Activated CD4-positive, CD25-positive, alpha-beta regulatory T cell treated with anti-CD3 and anti-CD28 coated beads, Interleukin-2, amount 50 U/mL, for 72 hours (primary cell): ENCODE data around the gene HCFC1.

Source experiments
- DNase-seq: peaks from one replicate; pipeline ENCODE4 v3.0.0; 2021

The HCFC1 gene

DNA sequence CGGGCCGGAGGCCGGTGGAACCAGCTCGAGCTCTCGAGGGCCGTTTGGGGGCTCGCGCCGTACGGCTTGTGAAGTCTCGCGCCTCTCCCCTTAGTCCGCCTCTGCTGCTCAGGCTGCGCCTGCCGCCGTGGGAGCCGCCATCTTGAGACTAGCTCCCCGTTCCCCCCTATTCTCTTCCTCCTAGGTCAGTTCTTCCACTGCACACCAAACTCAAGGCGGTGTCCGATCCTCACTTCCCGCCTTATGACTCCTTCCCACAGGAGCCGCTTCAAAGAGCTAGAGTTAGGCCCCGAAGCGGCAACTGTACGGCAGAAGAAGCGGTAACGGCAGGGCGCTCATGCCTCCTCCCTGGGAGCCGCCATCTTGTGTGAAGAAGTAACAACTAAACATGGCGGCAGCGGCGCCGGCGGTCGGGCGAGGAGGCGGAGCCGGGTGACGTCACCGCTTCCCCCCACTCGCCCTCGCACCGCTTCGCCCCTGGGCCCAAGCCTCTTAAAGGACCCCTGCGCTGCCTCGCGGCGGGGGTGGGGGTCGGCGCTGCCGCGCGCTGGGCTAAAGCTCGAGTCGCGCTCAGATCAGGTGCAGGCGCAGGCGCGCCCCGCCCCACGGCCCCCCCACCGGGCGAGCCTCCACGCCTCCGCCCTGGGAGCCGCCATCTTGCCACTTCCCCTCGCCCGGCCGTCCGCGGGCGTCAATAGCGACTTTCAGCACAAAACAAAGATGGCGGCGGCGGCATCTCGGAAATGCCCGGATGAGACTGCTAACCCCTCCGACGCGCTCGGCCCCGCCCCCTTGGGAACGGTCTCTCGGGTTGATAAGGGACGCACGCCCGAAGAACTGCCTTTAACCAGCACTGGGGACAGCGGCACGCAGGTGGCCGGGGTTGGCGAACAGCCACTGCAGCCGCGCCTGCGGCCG is at the start of gene HCFC1:
HCFC1 (minus strand) TSS at position 369 of the 918 bp plus-strand sequence. CDS start 978 bp downstream, outside the sequence.
- peak; percentile 92 for DNase-seq

DNA sequence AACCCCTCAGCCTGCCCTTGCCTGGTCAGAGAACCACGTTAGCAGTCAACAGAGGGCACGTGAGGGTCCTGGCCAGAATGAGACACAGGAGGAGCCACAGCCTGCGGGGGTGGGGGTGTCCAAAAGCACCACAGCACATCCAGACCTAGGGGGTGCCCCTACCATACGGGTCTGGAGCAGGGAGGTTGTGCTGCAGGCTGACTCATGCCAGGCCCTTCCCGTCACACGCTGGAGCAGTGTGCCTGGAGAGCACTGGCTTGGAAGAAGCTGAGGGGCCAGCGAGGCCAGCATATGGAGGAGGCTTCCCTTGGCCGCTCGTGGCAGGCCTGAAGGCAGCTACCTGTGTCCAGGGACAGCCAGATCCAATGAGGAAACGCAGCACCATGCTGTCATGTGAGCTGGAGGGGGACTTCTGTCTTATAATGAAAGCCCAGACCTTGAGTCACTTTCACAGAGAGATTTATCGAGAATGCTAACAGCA is 49.6 kb upstream of the HCFC1 start:
- DNase-seq: no peak

DNA sequence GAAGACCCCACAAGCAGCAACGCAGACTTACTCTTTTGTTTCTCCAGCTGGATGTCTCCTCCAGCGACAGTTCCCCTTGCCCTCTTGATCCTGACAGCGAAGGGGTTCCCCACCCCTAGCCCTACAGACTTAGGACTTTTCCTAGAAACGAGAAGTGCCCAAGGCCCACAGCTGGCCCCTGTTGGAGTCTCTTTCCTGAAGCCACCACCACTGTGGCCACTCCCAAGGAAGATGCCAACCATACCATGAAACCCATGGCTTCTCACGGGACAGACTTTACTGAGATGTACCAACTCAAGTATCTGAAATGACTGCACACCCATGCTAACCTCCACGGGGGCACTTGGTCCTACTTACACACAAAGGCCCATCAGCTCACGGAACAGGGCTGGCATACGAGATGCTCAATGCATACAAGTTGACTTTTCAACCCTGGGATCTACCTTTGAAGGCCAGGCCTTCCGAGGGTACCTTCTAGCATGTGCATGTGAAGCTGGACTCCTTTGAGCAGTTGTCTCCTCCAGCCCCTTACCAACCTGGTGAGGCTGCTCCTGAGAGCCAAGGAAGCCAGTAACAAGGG is 49.0 kb upstream of the HCFC1 start:
- no peak for DNase-seq

DNA sequence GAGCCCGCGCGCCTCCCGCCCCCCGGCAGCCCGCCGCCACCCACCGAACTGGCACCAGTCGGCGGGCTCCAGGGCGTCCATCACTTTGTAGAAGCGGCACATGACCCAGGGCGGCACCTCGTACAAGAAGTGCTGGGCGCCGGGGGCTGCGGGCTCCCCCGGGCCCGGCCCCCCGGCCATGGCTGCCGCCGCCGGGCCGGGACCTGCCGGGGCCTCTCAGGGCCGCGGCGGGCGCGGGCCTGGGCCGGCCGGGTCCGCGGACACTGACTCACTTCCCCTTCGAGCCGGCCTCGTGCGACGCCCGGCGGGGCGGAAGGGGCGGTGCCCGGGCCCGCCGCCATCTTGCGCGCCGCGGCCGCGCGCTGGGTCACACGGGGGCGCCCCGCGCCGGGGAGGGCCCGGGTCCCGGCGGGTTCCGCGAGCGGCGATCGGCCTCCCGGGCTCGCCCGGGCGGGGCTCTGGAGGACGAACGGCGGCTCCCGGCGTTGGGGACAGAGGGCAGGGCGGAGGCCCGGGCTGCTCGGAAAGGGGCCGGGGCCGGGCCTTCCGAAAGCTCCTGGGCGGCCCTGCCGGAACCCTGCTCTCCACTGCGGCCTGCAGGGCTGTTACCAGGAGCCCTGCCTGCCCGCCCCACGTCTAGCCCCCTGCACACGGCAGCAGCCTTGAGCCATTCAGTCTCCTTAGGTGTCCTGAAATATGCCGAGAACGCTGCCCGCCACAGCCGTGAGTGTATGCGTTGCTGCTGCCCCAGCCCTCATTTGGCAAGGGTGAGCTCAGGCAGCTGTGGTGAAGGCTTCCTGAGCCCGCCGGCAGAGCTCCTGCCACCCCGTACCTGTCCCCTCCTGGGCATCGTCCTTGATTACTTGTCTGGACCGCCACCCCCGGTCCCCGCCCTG is 48.3 kb upstream of the HCFC1 start, which contains the start of gene IRAK1:
IRAK1 (minus strand) TSS at position 270 of the 896 bp plus-strand sequence; CDS start at position 180, 90 bp downstream.
- peak; percentile 67 for DNase-seq

DNA sequence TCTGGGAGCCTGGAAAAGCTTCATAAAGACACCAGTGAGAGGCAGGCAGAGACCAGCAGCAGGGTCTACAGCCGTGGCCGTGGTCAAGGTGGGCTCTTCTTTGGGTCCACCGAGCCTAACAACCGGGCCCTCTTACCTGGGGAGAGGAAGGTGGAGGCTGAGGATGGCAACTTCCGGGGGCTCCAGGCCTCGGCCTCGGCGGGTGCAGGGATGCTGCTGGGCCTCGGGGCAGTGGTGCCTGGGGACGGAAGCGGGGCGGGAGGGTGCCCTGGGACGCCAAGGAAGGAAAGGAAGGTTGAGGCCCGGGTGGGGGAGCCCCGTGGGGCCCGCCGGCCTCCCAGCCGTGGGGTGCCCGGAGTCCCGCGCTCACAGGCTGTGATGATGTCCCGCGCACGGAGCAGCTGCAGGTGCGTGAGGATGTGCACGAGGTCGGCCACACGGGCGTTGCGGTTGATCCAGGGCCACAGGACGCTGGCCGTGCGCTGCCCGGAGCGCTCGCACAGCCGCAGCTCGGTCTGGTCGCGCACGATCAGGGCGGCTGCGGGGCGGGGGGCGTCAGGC is 47.5 kb upstream of the HCFC1 start:
- no peak for DNase-seq

GRCh38 chrX:154018518-154019060 is 47.0 kb upstream of the HCFC1 start:
- DNase-seq: no peak

DNA sequence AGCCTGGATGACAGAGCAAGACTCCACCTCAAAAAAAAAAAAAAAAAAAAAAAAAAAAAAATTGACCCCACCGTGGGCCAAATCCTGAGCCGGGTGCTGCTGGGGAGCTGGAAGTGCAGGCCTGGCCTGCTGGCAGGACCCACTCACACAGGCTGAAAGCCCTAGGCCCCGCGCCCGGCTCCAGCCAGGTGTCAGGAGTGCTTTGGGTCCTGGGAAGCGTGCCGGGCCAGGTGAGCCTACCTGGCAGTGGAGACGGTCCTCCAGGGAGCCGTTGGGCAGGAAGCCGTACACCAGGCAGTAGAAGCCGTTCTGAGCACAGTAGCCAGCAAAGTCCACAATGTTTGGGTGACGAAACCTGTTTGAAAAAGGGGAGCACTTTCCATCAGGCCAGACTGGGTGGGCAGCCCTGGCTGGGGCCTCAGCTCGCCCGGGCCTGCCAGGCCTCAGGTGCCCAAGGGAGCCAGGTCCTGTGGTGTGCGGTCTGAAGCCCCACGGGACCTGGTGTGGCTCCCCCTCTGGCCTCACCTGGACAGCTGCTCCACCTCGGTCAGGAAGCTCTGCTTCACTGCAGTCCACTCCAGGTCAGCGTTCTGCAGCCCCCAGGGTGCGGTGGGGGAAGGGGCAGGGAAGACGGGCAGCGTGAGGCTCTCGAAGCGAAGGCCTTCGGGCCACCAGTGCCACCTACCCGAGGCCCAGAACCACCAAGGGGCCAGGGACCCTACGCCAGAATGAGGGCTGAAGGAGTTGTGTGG is 46.3 kb upstream of the HCFC1 start:
- DNase-seq: no peak

GRCh38 chrX:154016366-154017076 is 44.9 kb upstream of the HCFC1 start:
- DNase-seq: no peak

DNA sequence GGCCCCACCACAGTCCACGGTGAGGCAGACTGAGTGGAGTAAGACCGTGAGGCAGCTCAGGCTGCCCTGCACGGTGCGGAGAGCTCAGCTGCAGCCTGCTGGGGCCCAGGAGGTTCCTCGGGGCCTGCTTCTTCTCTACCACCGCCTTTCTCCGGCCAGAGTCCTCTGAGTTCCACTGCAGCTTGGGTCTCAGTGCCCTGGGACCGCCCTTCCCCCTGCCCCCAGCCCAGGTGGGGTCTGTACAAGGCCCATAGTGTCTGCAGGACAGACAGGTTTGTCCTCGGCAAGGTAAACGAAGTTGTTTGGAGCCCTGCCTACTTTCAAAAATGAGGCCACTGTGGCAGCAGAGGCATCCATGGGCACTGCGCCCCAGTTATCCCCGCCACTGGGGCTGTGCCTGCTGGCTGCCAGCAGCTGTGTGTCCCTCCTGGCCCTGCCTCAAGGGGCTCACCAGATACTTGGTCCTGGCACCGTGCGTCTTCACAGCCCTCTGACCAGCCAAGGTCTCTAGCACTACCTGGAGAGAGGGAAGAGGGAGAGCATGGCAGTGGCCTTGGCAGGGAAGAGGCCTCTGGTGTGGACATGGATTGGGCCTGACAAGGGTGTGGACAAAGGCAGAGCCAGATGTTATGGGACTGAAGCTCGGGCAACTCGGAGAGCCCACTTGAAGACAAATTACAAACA is 44.1 kb upstream of the HCFC1 start:
- no peak for DNase-seq

- DNase-seq: no peak
Measured at GRCh38 chrX:154014429-154015380, 43.1 kb upstream of the HCFC1 start.

- DNase-seq: peak; percentile 65
Measured at GRCh38 chrX:154013614-154014360, 42.2 kb upstream of the HCFC1 start.

- no peak for DNase-seq
Measured at GRCh38 chrX:154013001-154013421, 41.4 kb upstream of the HCFC1 start.

- DNase-seq: no peak
Measured at GRCh38 chrX:154012336-154012991, 40.8 kb upstream of the HCFC1 start.

DNA sequence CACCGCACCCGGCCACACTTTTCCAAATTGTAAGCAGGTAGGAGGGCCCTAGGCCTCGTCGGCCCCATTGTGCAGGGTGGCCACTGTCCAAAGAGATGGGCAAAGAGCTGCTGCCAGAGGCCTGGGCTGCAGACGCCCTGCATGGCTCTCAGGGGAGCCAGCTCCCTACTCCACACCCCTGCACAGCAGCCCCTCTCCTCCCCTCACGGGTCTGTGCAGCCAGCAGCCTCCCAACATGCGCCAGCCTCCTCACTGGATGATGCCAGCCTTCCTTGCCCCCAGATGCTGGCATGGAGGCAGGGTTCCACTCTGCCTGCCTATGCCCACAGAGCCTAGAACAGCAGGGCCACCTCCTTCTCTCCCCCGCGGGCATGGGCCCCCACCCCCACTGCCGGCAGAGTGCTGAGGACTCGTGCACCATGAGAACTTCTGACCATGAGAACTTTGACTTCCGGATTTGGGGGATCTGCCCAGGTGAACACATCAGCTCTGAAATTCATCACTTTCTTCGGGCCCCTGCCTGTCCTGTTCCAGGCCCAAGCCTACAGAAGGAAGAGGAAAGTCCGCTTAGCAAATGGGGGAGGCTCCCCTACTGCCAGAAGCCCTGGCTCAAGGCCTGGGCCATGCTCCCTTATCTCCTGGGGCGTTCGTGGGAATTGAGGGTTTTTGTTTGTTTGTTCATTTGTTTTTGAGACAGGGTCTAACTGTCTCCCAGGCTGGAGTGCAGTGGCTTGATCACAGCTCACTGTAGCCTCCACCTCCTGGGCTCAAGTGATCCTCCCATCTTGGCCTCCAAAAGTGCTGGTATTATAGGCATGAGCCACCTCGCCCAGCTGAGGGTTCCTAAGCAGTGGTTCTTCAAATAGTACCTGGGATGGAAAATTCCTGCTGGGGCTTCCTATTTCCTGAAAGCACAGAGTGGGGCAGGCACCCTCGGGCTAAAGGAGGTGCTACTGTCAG is 40.0 kb upstream of the HCFC1 start:
- no peak for DNase-seq

DNA sequence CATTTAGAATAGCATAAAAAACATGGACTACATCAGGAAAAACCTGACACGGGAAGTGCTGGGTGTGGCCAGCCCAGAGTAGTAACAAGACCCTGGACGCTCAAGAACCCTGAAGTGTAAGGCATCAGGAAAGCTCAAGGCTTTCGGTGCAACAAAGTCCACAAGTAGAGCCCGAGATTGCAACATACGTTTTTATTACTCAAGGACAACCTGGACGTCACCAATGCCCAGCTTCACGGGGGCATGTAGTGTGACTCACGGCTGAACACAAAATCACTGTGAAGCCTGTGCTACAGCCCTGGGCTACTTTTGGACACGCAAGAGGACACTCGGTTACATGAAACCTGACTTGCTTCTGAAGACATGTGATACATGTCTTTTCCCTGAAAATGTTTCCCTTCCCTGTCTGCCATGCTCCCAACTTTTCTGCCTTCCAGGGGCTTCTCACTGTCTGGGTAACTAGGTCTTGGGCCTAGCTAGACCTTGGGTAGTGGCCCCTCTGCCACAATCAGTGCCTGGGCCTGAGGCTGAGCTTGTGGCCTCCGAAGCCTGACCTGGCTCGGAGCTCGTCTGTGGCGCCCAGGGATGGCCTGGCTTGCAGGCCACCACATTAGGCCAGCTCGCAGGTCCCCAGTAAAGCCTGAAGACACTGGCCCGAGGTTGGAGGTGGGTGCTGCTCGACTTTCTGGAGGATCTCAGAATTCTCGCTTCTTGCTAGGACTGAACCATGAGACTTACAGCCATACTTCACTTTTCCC is 38.9 kb upstream of the HCFC1 start:
- no peak for DNase-seq

DNA sequence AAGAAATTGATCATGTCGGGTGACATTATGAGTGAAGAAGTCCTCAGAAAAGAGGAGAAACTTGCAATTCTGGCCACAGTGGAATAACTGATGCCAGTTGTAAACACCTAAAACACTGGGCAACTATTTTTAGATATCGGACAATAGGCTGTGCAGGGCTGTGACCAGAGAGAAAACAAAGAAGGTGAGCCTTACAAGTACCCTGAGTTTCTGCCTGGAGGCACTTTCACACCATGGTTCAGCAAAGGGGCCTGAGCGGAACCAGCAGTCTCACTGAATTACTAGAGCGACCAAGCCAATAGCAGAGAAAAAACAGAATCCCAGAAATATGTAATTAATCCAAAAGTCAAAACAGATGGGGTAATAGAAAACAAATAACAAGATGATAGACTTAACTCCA is 36.9 kb upstream of the HCFC1 start:
- no peak for DNase-seq
